HG03139 (cell line): ENCODE data around the gene CHTF18.

Experiments used
- ATAC-seq: cut with Tn5 transposase; IDR thresholded peaks from one replicate; pipeline ENCODE4 v1.9.1; 2021; ENCODE audit not compliant: unreplicated experiment

CHTF18 gene

GRCh38 chr16:790086-790485 is 1.7 kb downstream of the CHTF18 start:
- ATAC-seq = no peak

GRCh38 chr16:791131-791530 is 2.7 kb downstream of the CHTF18 start:
- no peak for ATAC-seq

GRCh38 chr16:792221-792995 is 4.0 kb downstream of the CHTF18 start:
- ATAC-seq = no peak

GRCh38 chr16:793414-793813 is 5.0 kb downstream of the CHTF18 start:
- no peak for ATAC-seq

GRCh38 chr16:794091-794822 is 5.8 kb downstream of the CHTF18 start:
- no peak for ATAC-seq

GRCh38 chr16:794853-795466 is 6.5 kb downstream of the CHTF18 start:
- no peak for ATAC-seq

GRCh38 chr16:795580-796229 is 7.3 kb downstream of the CHTF18 start:
- no peak for ATAC-seq

- no peak for ATAC-seq
Observed at GRCh38 chr16:796296-797119, 8.1 kb downstream of the CHTF18 start.

- ATAC-seq = no peak
Observed at GRCh38 chr16:797120-797420, 8.7 kb downstream of the CHTF18 start.

GRCh38 chr16:797686-798085 is 9.3 kb downstream of the CHTF18 start:
- ATAC-seq = no peak

- no peak for ATAC-seq
Observed at GRCh38 chr16:798666-799065, 10.2 kb downstream of the CHTF18 start.

- ATAC-seq = no peak
Observed at GRCh38 chr16:799111-799947, 10.9 kb downstream of the CHTF18 start.

GRCh38 chr16:799948-800833 is 11.8 kb downstream of the CHTF18 start, which contains the start of gene GNG13:
GNG13 (minus strand) TSS chr16:800734; CDS start chr16:799077, 1,657 bp downstream.
- no peak for ATAC-seq

- no peak for ATAC-seq
Observed at GRCh38 chr16:800834-801511, 12.6 kb downstream of the CHTF18 start.

- no peak for ATAC-seq
Observed at GRCh38 chr16:801584-802363, 13.4 kb downstream of the CHTF18 start.

- no peak for ATAC-seq
Observed at GRCh38 chr16:802461-802860, 14.0 kb downstream of the CHTF18 start.

- ATAC-seq = no peak
Observed at GRCh38 chr16:802914-803753, 14.7 kb downstream of the CHTF18 start.
